ENCODE results near the gene SOCS7.

DNA sequence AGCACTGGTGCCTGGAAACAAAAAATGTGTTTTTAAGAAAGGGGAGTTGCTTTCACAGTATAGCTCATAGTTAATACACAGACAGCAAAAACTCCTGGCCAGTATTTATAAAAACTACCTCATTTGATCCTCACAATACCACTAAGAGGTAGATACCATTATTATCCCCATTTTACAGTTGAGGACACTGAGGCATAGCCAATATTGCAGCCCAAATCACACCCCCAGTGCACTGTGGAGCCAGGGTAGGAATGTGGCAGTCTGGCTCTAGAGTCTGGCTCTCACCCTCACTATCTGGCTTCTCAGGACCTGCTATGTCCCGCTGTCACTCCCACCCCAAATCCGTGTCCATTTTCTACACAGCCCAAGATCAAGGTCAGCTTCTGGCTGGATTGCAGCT lies 79.2 kb downstream of the SOCS7 start:
- TF ChIP-seq, protein P1, sequence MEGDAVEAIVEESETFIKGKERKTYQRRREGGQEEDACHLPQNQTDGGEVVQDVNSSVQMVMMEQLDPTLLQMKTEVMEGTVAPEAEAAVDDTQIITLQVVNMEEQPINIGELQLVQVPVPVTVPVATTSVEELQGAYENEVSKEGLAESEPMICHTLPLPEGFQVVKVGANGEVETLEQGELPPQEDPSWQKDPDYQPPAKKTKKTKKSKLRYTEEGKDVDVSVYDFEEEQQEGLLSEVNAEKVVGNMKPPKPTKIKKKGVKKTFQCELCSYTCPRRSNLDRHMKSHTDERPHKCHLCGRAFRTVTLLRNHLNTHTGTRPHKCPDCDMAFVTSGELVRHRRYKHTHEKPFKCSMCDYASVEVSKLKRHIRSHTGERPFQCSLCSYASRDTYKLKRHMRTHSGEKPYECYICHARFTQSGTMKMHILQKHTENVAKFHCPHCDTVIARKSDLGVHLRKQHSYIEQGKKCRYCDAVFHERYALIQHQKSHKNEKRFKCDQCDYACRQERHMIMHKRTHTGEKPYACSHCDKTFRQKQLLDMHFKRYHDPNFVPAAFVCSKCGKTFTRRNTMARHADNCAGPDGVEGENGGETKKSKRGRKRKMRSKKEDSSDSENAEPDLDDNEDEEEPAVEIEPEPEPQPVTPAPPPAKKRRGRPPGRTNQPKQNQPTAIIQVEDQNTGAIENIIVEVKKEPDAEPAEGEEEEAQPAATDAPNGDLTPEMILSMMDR (IDR thresholded peaks at IDR 0.05 in 8 of 11, conservative IDR thresholded peaks at IDR 0.05 in 3 of 11): no peak
- TF ChIP-seq POLR2AphosphoS5 (IDR thresholded peaks at IDR 0.05) (no peak), POLR2A (IDR thresholded peaks at IDR 0.05) (no peak)

Data from spleen (tissue), 7 donors.